Loucy (cell line): ENCODE data around the gene CCDC83.

Experiments used
- H2AFZ ChIP-seq: fragments of 200-600 bp; sonication (generic); 2 replicates; pipeline ENCODE4 v1.6.0; 2016; ENCODE audit warnings: antibody characterized with exemption, mild to moderate bottlenecking, low read length, moderate library complexity
- H3F3A ChIP-seq: fragments of 200-600 bp; 2 replicates; pipeline ENCODE4 v1.6.0; 2016; ENCODE audit warnings: antibody characterized with exemption, low read depth, mild to moderate bottlenecking
- H3K27me3 ChIP-seq: fragments of 200-600 bp; sonication (generic); 2 replicates; pipeline ENCODE4 v1.6.1; 2014; ENCODE audit warnings: low read length, mild to moderate bottlenecking; ENCODE audit not compliant: insufficient read depth, poor library complexity, severe bottlenecking
- H3K36me3 ChIP-seq: fragments of 200-600 bp; sonication (generic); 2 replicates; pipeline ENCODE4 v1.6.1; 2016; ENCODE audit warnings: low read length; ENCODE audit not compliant: insufficient read depth
- H3K4me1 ChIP-seq: fragments of 200-600 bp; sonication (generic); 2 replicates; pipeline ENCODE4 v1.5.1; 2014; ENCODE audit warnings: low read length, mild to moderate bottlenecking; ENCODE audit not compliant: insufficient read depth, poor library complexity, severe bottlenecking
- H3K4me2 ChIP-seq: fragments of 200-600 bp; sonication (generic); 2 replicates; pipeline ENCODE4 v1.6.0; 2014; ENCODE audit warnings: antibody characterized with exemption, low read length, low read depth, mild to moderate bottlenecking; ENCODE audit not compliant: poor library complexity, severe bottlenecking
- H3K4me3 ChIP-seq: fragments of 200-600 bp; sonication (generic); 2 replicates; pipeline ENCODE4 v1.5.1; 2014; ENCODE audit warnings: low read length, mild to moderate bottlenecking, mixed read lengths; ENCODE audit not compliant: poor library complexity, severe bottlenecking
- H3K79me2 ChIP-seq: fragments of 200-600 bp; sonication (generic); 2 replicates; pipeline ENCODE4 v1.6.1; 2014; ENCODE audit warnings: low read length; ENCODE audit not compliant: insufficient read depth
- H3K9ac ChIP-seq: fragments of 200-600 bp; sonication (generic); 2 replicates; pipeline ENCODE4 v1.6.0; 2014; ENCODE audit warnings: mild to moderate bottlenecking, low read depth, low read length, moderate library complexity; ENCODE audit not compliant: poor library complexity, severe bottlenecking
- H3K9me2 ChIP-seq: fragments of 200-600 bp; sonication (generic); replicated peaks from 2 replicates; pipeline ENCODE4 v1.6.1; 2016; ENCODE audit warnings: low read depth, low read length, mixed read lengths
- H3K9me3 ChIP-seq: fragments of 200-600 bp; sonication (generic); 2 replicates; pipeline ENCODE4 v1.6.1; 2014; ENCODE audit warnings: mild to moderate bottlenecking, antibody characterized with exemption, low read length, low read depth; ENCODE audit not compliant: insufficient read depth
- H4K20me1 ChIP-seq: fragments of 200-600 bp; sonication (generic); 2 replicates; pipeline ENCODE4 v1.6.0; 2014; ENCODE audit warnings: antibody characterized with exemption, low read length, mild to moderate bottlenecking; ENCODE audit not compliant: insufficient read depth, poor library complexity, severe bottlenecking
- EZH2phosphoT487 ChIP-seq: fragments of 200-600 bp; IDR thresholded peaks from 2 replicates; pipeline ENCODE4 v1.6.1; 2018; ENCODE audit warnings: antibody characterized with exemption, mild to moderate bottlenecking, moderate library complexity, borderline replicate concordance
- TF ChIP-seq, protein P1 (sequence below): fragments of 200-600 bp; sonication (generic); conservative IDR thresholded peaks from 2 replicates; pipeline ENCODE4 v1.5.1; 2014; ENCODE audit warnings: mild to moderate bottlenecking, antibody characterized with exemption, low read length

Gene CCDC83

DNA sequence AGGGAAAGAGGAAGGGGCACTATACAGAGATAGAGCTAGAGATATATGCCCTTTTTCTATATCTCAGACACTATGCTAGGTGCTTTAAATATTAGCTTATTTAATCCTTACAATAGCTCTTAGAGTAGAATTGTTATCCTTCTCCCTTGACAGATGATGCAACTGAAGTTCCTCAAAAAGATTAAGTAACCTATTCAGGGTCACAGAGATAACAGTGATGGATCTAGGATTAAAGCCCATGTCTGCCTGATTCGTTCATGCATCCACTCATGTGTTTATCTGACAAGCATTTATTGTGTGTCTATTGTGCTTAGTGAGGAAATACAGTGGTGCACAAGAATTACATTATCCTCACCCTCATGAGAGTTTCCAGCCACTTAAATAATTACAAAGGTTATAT is 8.7 kb downstream of the CCDC83 start:
- no peak overlapping the region for H3K9ac ChIP-seq
- no peaks in the 10 kb centered on the region for H4K20me1 ChIP-seq
- no peaks in the 10 kb centered on the region for H3K79me2 ChIP-seq
- H3K9me2 ChIP-seq = no peaks in the 10 kb centered on the region
- no peaks in the 10 kb centered on the region for H3K27me3 ChIP-seq
- H3K4me2 ChIP-seq = no peak overlapping the region
- H3K4me3 ChIP-seq = no peak overlapping the region
- no peaks in the 10 kb centered on the region for H3K4me1 ChIP-seq
- no peaks in the 10 kb centered on the region for H3K36me3 ChIP-seq
- H3F3A ChIP-seq = no peaks in the 10 kb centered on the region
- no peaks in the 10 kb centered on the region for H3K9me3 ChIP-seq
- TF ChIP-seq, protein P1, sequence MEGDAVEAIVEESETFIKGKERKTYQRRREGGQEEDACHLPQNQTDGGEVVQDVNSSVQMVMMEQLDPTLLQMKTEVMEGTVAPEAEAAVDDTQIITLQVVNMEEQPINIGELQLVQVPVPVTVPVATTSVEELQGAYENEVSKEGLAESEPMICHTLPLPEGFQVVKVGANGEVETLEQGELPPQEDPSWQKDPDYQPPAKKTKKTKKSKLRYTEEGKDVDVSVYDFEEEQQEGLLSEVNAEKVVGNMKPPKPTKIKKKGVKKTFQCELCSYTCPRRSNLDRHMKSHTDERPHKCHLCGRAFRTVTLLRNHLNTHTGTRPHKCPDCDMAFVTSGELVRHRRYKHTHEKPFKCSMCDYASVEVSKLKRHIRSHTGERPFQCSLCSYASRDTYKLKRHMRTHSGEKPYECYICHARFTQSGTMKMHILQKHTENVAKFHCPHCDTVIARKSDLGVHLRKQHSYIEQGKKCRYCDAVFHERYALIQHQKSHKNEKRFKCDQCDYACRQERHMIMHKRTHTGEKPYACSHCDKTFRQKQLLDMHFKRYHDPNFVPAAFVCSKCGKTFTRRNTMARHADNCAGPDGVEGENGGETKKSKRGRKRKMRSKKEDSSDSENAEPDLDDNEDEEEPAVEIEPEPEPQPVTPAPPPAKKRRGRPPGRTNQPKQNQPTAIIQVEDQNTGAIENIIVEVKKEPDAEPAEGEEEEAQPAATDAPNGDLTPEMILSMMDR = no peak
- TF ChIP-seq EZH2phosphoT487 = no peak
- H2AFZ ChIP-seq = no peak overlapping the region

DNA sequence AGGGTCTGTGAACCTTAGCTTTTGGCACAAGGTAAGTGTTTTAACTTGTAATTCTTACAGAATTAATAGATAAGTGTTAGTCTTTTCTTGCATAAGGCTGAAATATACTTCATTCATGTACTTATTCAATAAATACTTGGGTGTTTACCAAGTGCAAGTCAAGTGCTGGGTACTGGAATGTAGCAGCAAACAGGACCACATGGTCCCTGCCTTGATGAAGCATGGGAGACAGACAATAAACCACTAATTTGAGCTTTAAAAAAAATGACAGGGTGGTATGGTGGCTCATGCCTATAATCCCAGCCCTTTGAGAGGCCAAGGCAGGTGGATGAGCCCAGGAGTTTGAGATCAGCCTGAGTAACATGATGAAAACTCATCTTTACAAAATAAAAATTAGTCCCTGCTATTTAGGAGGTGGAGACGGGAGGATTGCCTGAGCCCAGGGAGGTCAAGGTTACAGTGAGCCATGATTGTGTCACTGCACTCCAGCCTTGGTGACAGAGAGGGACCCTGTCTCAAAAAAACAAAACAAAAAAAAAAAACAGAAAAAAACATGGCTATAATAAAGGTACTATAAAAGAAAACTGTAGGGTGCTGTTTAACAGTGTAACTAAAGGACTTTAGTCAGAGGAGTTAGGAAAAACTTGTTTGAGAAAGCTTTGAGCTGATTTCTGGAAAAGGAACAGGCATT is 11.1 kb downstream of the CCDC83 start:
- Histone ChIP-seq H2AFZ (no peak overlapping the region), H3K9me2 (no peaks in the 10 kb centered on the region), H3K9ac (no peak overlapping the region), H3K36me3 (no peaks in the 10 kb centered on the region), H3K9me3 (no peaks in the 10 kb centered on the region), H3K27me3 (no peaks in the 10 kb centered on the region), H3K4me1 (no peaks in the 10 kb centered on the region), H3F3A (no peaks in the 10 kb centered on the region), H3K4me3 (no peak overlapping the region), H3K4me2 (no peak overlapping the region), H3K79me2 (no peaks in the 10 kb centered on the region), H4K20me1 (no peaks in the 10 kb centered on the region)
- TF ChIP-seq EZH2phosphoT487 = no peak
- TF ChIP-seq, protein P1 = no peak

DNA sequence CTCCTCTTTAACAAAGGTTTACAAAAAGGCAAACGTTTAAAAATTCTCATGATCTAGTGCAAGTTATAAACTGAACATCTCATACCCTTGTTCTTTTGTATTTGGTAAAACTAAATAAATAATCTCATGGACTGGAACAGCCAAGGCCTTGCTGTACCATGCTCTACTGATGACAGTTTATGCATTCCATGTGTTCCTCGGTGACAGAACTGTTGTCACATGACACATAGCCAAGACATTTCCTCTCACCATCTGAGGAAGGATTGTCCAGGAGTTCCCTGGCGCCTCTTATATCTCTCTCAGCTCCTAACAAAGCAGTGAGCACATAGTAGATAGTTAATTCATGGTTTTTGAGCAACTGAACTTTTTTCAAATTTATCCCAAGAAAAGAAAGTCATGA is 12.6 kb downstream of the CCDC83 start:
- no peaks in the 10 kb centered on the region for H3K79me2 ChIP-seq
- no peaks in the 10 kb centered on the region for H3K9me2 ChIP-seq
- no peaks in the 10 kb centered on the region for H3F3A ChIP-seq
- no peak overlapping the region for H2AFZ ChIP-seq
- TF ChIP-seq, protein P1 = no peak
- TF ChIP-seq EZH2phosphoT487 = no peak
- H3K4me1 ChIP-seq = no peaks in the 10 kb centered on the region
- no peaks in the 10 kb centered on the region for H3K9me3 ChIP-seq
- no peak overlapping the region for H3K4me2 ChIP-seq
- no peaks in the 10 kb centered on the region for H3K27me3 ChIP-seq
- no peaks in the 10 kb centered on the region for H3K36me3 ChIP-seq
- H3K9ac ChIP-seq = no peak overlapping the region
- H4K20me1 ChIP-seq = no peaks in the 10 kb centered on the region
- H3K4me3 ChIP-seq = no peak overlapping the region
